HG03045 (cell line): ENCODE data around the gene DET1.
"Not testable (repeated sequence)": the region's sequence is repeated elsewhere in the genome, so short reads cannot be mapped to it uniquely, and the experiment has no call there.

Experiments
- ATAC-seq: cut with Tn5 transposase; IDR thresholded peaks from one replicate; pipeline ENCODE4 v1.9.1; 2021; ENCODE audit warnings: mild to moderate bottlenecking, moderate library complexity; ENCODE audit not compliant: unreplicated experiment

The DET1 gene

DNA sequence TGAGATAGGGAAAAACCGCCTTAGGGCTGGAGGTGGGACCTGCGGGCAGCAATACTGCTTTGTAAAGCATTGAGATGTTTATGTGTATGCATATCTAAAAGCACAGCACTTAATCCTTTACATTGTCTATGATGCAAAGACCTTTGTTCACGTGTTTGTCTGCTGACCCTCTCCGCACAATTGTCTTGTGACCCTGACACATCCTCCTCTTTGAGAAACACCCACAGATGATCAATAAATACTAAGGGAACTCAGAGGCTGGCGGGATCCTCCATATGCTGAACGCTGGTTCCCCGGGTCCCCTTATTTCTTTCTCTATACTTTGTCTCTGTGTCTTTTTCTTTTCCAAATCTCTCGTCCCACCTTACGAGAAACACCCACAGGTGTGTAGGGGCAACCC lies 5.4 kb downstream of the DET1 start:
- ATAC-seq: not testable (repeated sequence)

DNA sequence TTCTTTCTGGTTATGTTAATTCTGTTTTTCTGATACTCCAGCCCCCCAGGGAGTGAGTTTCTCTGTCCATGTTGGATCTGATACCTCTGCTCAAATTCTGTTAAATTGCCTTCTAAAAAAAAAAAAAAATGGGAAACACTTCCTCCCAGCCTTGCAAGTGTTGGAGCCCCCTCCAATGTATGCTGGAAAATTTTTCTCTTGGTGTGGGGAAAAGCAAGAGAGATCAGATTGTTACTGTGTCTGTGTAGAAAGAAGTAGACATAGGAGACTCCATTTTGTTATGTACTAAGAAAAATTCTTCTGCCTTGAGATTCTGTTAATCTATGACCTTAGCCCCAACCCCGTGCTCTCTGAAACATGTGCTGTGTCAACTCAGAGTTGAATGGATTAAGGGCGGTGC lies 6.1 kb downstream of the DET1 start:
- ATAC-seq: not testable (repeated sequence)

DNA sequence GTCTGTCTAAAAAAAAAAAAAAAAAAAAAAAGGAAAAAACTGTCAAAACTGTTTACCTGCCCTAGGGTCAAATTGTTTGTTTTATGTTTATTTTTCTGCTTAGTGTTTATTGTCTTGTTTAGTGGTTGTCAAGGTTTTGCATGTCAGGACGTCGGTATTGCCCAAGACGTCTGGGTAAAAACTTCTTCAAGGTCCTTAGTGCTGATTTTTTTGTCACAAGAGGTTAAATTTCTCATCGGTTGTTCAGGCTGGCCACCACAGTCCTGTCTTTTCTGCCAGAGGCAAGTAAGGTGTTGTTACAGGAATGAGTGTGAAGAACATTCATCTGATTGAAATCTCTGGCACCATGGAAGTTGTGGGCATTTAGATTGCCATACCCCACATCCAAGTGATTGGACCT lies 7.0 kb downstream of the DET1 start:
- ATAC-seq: no peak

DNA sequence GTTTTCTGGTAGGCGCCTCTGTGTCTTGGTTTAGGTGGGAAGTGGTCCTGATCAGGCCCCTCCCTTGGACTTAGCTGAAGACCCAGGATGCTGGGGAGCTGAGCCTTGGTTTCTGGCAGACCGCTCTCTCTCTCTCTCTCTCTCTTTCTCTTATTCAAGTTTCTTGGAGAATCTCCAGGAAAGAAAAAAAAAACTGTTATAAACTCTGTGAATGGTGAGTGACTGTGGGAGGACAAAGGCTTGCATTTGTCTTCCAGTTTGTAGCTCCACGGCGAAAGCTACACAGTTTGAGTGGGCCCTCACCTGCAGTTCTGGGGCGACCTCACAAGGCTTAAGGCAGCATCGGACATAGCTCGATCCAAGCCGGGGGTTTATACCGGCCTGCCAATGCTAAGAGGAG lies 7.5 kb downstream of the DET1 start:
- no peak for ATAC-seq

DNA sequence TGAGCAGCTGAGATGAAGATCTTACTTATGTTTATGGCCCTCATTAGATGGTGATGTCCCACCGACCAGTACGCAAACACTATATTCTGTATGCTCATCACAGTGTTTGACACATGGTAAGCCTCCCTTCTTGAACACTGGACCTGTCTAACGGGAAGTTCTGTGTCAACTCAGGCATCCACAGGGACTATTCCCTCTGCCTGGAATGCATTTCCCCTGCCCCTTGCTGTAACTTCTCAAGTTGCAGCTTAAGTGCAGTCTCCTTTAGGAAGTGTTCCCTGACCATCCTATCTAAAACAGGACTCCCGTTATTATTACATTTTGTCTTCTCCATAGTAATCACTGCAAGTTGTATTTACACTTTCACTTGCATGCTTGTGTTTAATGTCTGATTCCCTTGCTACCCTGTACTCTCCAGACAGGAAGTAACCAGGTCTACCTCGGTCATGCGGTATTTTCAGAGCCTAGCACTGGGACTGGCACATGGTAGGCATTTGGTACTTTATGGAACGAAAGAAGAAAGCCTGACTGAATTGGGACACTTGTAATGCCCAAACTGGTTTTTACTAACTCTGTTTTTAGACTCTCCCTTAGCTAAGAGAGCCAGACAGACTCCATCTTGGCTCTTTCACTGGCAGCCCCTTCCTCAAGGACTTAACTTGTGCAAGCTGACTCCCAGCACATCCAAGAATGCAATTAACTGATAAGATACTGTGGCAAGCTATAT lies 8.7 kb downstream of the DET1 start:
- no peak for ATAC-seq

DNA sequence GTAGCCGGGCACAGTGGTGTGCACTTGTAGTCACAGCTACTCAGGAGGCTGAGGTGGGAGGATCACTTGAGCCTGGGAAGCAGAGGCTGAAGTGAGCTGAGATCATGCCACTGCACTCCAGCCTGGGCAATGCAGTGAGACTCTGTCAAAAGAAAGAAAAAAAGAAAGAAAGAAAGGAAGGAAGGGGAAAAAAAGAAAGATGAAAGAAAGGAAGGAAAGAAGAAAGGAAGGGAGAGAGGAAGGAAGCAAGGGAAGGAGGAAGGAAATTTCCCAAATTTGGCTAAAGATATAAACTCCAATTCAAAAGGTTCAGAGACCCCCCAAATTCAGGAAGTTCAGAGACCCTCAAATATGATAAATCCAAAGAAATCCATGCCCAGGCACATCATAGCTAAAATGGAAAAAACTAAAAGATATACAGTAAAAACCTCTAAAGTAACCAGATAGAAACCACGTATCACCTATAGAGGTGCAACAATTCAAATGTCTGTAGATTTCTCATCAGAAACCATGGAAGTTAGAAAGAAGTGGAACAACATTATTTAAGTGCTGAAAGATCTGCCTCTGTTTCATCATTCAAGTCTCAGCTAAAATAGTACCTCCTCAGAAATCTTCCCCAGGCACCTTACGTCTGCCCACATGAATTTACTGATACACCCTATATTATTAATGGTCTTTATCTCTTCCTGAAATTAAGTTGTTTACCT lies 10.7 kb downstream of the DET1 start:
- no peak for ATAC-seq

DNA sequence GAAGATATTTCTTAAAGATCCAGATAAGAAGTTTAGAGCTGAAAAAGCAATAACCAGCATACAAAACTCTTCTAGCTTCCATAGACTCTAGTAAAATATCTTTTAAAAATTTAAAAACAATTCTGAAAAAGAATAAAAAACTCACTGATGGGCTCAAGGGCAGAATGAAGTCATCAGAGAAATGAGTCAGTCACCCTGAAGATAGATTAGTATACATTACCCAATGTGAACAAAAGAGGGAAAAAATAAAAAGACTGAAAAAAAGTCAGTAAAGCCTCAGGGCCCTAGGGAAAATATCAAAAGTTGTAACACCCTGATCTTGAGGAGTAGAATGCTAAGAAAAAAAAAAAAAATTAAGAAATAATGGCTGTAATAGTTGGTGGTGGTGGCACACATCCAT lies 11.4 kb downstream of the DET1 start:
- no peak for ATAC-seq

DNA sequence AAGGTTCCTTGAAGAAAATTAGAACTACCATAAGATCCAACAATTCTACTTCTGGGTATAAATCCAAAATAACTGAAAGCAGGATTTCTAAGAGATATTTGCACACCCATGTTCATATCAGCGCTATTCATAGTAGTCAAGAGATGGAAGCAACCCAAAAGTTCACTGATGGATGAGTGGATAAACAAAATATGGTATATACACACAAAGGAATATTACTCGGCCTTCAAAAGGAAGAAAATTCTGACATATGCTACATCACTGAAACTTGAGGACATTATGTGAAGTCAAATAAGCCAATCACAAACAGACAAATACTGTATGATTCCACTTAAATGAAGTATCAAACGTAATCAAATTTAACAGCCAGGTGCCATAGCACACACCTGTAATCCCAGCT lies 13.1 kb downstream of the DET1 start:
- ATAC-seq: no peak

DNA sequence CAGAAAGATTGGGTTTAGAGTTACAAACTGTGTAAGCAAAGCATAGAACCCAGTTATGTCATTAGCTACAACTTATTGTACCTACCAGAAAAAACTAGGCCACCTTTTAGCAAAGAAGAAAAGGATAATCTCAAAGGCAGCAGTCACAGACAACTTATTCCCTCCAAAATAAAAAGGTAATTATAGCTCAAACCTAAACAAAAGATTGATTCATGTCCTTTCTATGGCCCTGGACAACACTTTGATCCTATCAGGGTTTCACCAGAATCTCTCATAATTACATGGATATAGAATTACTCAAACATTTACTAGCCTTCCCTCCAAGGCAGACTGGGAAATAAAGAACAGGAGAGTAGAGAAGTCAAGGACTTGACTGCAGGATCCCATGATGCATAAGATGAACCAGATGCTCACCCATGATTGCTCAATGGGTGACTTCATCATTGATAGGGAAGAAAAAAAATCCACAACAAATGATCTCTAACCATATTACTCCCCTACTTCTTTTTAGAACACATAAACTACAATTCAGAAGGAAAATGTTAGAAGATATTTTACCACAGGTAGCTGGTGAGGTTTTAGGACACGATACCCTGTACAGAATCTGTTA lies 17.4 kb downstream of the DET1 start:
- ATAC-seq: no peak

DNA sequence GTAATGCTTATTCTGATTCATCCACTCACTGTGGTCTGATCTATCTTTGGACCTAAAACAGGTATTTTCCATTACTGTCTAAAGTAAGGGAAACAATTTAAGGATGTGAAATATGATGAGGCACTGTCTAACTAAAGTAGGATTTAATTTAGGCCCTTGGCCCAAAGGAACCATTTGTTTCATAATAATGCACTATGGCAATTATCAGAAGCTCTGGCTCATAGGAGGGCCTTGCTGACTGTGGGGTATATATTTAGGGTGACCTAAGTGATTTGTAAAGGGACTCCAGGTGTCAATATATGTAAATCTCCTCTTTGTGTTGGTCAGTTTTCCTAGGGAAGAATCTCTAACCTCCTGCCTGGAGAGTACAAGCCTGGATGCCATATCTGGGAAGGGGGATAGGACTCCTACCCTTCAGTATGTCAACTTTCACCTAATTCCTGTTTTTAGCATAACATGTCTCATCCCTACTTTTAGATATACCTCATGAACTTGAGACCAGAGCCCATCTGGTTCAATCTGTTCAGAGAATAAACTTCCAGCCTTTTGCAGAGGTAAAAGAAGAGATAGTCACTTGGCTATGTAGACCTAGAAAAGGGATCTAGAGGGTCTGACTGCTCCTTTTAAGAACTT lies 20.1 kb downstream of the DET1 start:
- no peak for ATAC-seq

DNA sequence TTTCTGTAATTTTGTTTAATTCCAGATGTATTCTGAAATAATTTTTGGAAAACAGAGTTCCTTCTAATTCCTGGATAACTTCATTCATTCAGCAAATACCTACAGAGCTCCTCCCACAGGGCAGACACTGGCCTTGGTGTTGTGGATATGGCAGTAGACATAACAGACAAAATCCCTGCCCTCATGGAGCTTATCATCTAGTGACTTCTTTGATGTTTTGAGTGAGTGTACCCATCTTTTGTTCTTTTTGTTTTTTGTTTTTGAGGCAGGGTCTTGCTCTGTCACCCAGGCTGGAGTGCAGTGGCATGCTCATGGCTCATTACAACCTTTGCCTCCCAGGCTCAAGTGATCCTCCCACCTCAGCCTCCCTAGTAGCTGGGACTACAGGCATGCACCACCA lies 21.1 kb downstream of the DET1 start:
- no peak for ATAC-seq

DNA sequence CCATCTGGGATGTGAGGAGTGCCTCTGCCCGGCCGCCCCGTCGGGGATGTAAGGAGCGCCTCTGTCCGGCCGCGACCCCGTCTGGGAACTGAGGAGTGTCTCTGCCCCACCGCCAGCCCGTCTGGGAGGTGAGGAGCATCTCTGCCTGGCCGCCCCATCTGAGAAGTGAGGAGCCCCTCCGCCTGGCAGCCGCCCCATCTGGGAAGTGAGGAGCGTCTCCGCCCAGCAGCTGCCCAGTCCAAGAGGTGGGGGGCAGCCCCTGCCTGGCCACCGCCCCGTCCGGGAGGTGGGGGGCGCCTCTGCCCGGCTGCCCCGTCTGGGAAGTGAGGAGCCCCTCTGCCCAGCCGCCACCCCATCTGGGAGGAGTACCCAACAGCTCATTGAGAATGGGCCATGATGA lies 22.4 kb downstream of the DET1 start:
- ATAC-seq: not testable (repeated sequence)

DNA sequence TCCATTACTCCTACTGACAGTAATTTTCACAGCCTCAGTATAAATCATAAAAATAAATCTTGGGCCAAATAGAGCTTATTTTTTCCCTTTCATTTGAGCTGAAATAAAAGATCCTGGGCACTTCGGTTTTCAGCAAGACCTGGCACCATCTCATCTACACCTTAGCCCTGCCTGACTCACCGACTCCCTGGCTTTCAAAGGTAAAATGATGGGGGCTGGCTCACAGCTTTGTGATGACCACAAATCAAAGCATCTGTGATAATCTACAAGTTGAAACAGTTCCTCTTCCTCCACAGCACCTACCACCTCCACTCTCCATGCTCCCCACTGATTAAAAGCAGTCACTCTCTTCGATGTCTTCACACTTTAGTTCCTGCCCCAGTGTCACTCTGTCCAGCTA lies 27.6 kb downstream of the DET1 start:
- no peak for ATAC-seq

DNA sequence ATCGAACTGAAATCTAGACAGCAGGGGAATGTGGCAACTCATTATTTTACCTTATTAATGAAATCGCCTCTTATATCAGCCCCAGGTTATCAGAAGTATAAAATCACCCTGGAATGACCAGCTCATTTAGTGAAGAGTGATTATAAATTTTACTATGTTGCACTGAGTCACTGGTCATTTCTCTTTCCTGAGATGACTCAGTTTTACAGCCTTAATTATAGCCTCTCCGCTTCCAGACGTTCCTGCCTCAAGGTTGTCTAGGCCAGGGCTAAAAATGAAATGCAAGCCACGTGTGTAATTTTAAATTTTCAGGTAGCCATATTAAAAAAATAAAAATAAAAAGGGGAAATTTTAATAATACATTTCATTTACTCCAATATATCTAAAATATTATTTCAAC lies 33.3 kb downstream of the DET1 start:
- no peak for ATAC-seq

DNA sequence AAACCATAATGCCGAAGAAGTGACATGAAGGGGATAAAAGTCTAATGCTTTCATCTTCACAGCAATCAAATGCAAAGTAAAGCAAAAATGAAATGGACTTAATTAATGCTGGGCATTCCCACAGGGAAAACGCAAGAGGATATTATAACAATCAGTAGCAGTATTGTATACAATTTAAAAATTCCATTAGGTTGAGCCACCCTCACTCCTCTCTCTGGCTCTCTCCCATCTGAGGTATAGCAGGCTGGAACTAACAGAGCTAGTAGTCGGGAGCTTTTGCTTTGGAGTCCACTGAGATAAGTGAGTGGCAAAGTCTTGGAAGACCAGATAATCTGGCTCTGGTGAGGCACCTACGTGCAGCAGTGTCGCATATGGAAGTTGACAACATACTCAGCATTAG lies 33.9 kb downstream of the DET1 start:
- no peak for ATAC-seq

DNA sequence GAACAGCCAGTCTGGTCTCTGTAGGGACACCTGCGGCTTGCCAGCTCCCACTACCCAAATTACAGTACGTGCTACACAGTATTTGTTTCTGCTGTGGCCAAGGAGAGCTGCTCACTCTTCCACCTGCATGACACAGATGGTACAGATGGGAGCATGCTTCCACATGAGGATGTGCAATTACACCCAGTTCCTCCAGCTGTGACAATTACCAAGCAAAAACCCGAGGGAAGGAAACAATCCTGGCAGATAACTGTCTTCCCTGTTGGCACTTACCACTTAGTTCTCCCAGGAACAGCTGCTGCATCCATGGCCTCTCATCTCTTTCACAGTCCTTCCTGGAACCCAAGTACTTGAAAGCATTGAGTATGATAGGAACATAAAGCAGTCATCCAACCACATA lies 34.4 kb downstream of the DET1 start:
- ATAC-seq: no peak

DNA sequence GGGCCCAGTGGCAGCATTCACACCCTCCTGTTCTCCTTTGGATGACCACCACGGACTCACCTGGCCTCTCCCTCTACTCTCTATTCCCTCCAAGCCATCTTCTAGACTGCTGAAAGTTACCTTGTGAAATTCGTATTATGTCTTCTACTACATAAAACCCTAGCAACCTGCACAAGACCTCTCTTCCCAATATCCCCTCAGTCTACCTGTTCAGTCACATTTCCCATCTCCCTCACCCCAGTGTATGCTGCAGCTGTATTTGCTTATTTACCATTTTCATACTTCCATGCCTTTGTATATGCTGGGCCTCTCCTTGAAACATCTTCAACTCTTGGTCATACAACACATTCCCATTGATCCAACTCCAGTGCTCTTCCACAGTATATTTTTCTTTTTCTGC lies 35.3 kb downstream of the DET1 start:
- no peak for ATAC-seq

DNA sequence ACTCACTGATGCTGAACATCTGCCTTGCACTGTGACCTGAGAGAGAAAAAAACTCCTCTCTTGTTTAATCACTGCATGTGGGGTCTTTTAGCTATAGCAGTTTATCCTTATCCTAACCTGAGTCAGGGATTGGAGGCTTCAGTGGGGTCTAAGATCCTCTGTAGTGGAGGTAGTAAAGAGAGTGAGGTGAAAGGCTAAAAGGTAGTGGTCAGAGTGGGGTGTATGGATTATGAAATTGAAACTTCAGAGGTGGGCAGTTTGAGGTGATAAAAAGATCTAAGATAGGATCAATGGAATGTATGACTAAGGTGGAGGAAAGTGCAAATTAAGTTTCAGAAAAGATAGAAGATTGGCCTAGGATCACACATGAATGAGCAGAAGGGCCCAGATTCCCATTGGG lies 36.5 kb downstream of the DET1 start:
- ATAC-seq: no peak

DNA sequence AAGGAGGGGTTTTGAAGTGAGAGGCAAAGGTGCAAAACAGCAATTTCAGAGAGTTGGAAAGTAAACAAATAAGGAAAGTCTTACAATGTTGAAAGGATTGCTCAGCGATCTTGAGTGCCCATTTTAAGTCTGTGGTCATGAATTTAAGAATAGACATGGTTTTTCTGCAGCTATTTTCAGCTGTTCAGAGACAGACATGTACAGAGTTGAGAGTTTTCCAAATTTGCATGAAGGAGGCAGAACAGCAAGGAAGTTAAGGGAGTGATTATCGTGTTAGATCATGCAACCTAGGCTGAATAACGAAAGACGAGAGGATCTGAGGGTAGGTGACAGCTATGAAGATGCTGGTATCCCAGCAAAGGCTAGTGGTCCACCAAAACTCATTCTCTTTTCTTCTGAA lies 37.2 kb downstream of the DET1 start:
- ATAC-seq: no peak

DNA sequence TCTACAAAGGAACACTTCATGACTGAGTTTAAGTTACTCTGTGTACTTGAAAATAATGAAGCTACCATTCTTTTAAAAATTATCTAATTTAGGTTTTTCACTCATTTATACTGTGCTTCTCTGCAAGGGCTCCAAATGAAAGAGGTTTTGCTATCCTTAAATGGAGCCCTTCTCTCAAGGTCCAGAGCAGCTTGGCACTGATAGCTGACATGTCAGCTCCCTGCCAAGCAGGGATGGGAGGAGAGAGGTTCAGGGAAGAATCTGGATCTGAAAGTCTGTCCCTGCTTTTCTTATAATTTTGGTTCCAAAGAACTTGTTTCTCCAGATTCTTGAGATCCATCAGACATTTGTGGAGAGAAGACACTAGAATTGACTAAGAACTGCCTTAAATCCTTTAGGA lies 39.9 kb downstream of the DET1 start:
- no peak for ATAC-seq

DNA sequence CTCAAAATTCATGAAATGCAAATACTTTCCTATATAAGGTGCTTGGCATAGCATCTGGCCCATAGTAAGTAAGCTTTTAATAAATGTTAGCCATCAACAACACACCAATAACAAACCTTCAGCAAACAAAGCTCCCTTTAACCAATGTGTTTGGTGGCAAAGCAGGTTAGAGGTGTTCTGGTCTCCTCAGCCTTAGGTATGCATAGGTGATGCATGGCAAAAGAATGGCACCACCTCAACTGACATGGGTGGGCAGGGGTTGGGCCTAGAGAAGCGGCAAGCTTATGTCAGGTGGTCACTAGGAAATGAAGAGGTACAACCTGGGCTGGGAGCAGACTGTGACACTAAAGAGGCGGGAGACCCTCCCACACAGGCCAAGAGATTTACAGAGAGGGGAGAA lies 40.8 kb downstream of the DET1 start:
- ATAC-seq: no peak

DNA sequence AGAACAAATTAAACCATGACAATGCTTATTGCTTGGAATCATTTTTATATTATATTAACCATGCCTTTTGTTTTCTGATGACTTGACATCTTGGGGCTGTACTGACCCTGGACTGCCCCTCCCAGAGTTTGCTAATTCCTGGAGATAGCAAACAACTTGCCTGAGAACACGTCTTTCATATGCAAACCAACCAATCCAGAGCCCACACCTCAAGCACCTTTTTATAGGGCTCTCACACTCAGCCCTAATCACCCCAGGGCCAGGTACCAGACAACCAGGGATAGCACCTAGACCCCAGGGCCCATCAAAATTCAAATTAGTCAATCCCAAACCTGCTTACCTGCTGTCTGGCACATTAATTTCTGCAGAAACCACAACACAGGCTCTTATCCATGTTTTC lies 42.0 kb downstream of the DET1 start:
- ATAC-seq: no peak
